ENCODE data around the gene KLF17.
"Not testable (repeated sequence)": the region's sequence is repeated elsewhere in the genome, so short reads cannot be mapped to it uniquely, and the experiment has no call there.

Gene KLF17

GRCh38 chr1:44100183-44100868 is 18.3 kb upstream of the KLF17 start:
- Mint-ChIP-seq H3K9me3 (no peaks in the 10 kb centered on the region), H3K27me3 (no peaks in the 10 kb centered on the region), H3K4me3 (no peak overlapping the region), H3K36me3 (peaks cover 1% of the 10 kb centered on the region), H3K27ac (no peak overlapping the region), H3K4me1 (no peaks in the 10 kb centered on the region)

GRCh38 chr1:44101328-44101727 is 17.3 kb upstream of the KLF17 start:
- Mint-ChIP-seq H3K36me3 (peaks cover 1% of the 10 kb centered on the region), H3K27me3 (peaks cover 4% of the 10 kb centered on the region), H3K9me3 (no peaks in the 10 kb centered on the region), H3K4me3 (no peak overlapping the region), H3K27ac (no peak overlapping the region), H3K4me1 (no peaks in the 10 kb centered on the region)

- Mint-ChIP-seq H3K4me1 (no peaks in the 10 kb centered on the region), H3K27ac (no peak overlapping the region), H3K27me3 (peaks cover 10% of the 10 kb centered on the region), H3K9me3 (no peaks in the 10 kb centered on the region), H3K4me3 (no peak overlapping the region), H3K36me3 (no peaks in the 10 kb centered on the region)
These were observed 15.1 kb upstream of the KLF17 start for GRCh38 chr1:44103270-44104131.

GRCh38 chr1:44105810-44106209 is 12.8 kb upstream of the KLF17 start:
- Mint-ChIP-seq H3K27me3 (peaks cover 12% of the 10 kb centered on the region), H3K4me3 (no peak overlapping the region), H3K9me3 (no peaks in the 10 kb centered on the region), H3K4me1 (no peaks in the 10 kb centered on the region), H3K27ac (no peak overlapping the region), H3K36me3 (no peaks in the 10 kb centered on the region)

- Mint-ChIP-seq H3K4me1 (no peaks in the 10 kb centered on the region), H3K27ac (no peak overlapping the region), H3K4me3 (no peak overlapping the region), H3K36me3 (no peaks in the 10 kb centered on the region), H3K27me3 (peaks cover 12% of the 10 kb centered on the region), H3K9me3 (no peaks in the 10 kb centered on the region)
These were observed 10.4 kb upstream of the KLF17 start for GRCh38 chr1:44108241-44108640.

GRCh38 chr1:44108971-44109370 is 9.7 kb upstream of the KLF17 start:
- H3K27ac Mint-ChIP-seq = no peak overlapping the region
- H3K36me3 Mint-ChIP-seq = no peaks in the 10 kb centered on the region
- H3K9me3 Mint-ChIP-seq = no peaks in the 10 kb centered on the region
- peaks cover 12% of the 10 kb centered on the region for H3K27me3 Mint-ChIP-seq
- H3K4me1 Mint-ChIP-seq = no peaks in the 10 kb centered on the region
- no peak overlapping the region for H3K4me3 Mint-ChIP-seq

- Mint-ChIP-seq H3K36me3 (no peaks in the 10 kb centered on the region), H3K27ac (no peak overlapping the region), H3K27me3 (peaks cover 12% of the 10 kb centered on the region), H3K4me1 (no peaks in the 10 kb centered on the region), H3K4me3 (no peak overlapping the region), H3K9me3 (no peaks in the 10 kb centered on the region)
These were observed 7.7 kb upstream of the KLF17 start for GRCh38 chr1:44110916-44111315.

- peaks cover 5% of the 10 kb centered on the region for H3K27me3 Mint-ChIP-seq
- no peak overlapping the region for H3K27ac Mint-ChIP-seq
These were observed 6.8 kb upstream of the KLF17 start for GRCh38 chr1:44111861-44112260.

GRCh38 chr1:44112486-44112885 is 6.1 kb upstream of the KLF17 start:
- Mint-ChIP-seq H3K36me3 (no peaks in the 10 kb centered on the region), H3K27me3 (peaks cover 5% of the 10 kb centered on the region), H3K9me3 (no peaks in the 10 kb centered on the region), H3K27ac (no peak overlapping the region), H3K4me1 (no peaks in the 10 kb centered on the region), H3K4me3 (no peak overlapping the region)

More at GRCh38 chr1:44111861-44112260, 6.8 kb upstream of the KLF17 start:
- Mint-ChIP-seq H3K9me3 (no peaks in the 10 kb centered on the region), H3K4me3 (no peak overlapping the region), H3K4me1 (no peaks in the 10 kb centered on the region), H3K36me3 (no peaks in the 10 kb centered on the region)

- Mint-ChIP-seq H3K27ac (no peak overlapping the region), H3K9me3 (no peaks in the 10 kb centered on the region), H3K4me3 (no peak overlapping the region), H3K4me1 (no peaks in the 10 kb centered on the region), H3K36me3 (no peaks in the 10 kb centered on the region), H3K27me3 (peaks cover 5% of the 10 kb centered on the region)
These were observed 5.5 kb upstream of the KLF17 start for GRCh38 chr1:44113095-44113609.

GRCh38 chr1:44114098-44114497 is 4.5 kb upstream of the KLF17 start:
- no peaks in the 10 kb centered on the region for H3K27me3 Mint-ChIP-seq
- H3K4me1 Mint-ChIP-seq = no peaks in the 10 kb centered on the region
- H3K27ac Mint-ChIP-seq = no peak overlapping the region
- H3K36me3 Mint-ChIP-seq = no peaks in the 10 kb centered on the region
- H3K9me3 Mint-ChIP-seq = no peaks in the 10 kb centered on the region
- H3K4me3 Mint-ChIP-seq = no peak overlapping the region

- not testable (repeated sequence) for H3K4me1 Mint-ChIP-seq, H3K4me3 Mint-ChIP-seq
These were observed 1.3 kb upstream of the KLF17 start for GRCh38 chr1:44117272-44117671.

GRCh38 chr1:44119525-44119924 is 904 bp downstream of the KLF17 start:
- no peaks in the 10 kb centered on the region for H3K9me3 Mint-ChIP-seq
- no peak overlapping the region for H3K4me3 Mint-ChIP-seq
- peaks cover 5% of the 10 kb centered on the region for H3K27me3 Mint-ChIP-seq
- no peaks in the 10 kb centered on the region for H3K4me1 Mint-ChIP-seq
- H3K27ac Mint-ChIP-seq = no peak overlapping the region
- H3K36me3 Mint-ChIP-seq = no peaks in the 10 kb centered on the region

More at GRCh38 chr1:44117272-44117671, 1.3 kb upstream of the KLF17 start:
- H3K27me3 Mint-ChIP-seq, H3K9me3 Mint-ChIP-seq, H3K27ac Mint-ChIP-seq, H3K36me3 Mint-ChIP-seq: not testable (repeated sequence)

- no peaks in the 10 kb centered on the region for H3K9me3 Mint-ChIP-seq
- no peaks in the 10 kb centered on the region for H3K4me1 Mint-ChIP-seq
- H3K4me3 Mint-ChIP-seq = no peak overlapping the region
- peaks cover 6% of the 10 kb centered on the region for H3K27me3 Mint-ChIP-seq
- H3K36me3 Mint-ChIP-seq = no peaks in the 10 kb centered on the region
- H3K27ac Mint-ChIP-seq = no peak overlapping the region
These were observed 1.9 kb downstream of the KLF17 start for GRCh38 chr1:44120398-44120949.

- H3K4me3 Mint-ChIP-seq = no peak overlapping the region
- no peaks in the 10 kb centered on the region for H3K9me3 Mint-ChIP-seq
- no peak overlapping the region for H3K27ac Mint-ChIP-seq
- H3K4me1 Mint-ChIP-seq = peaks cover 3% of the 10 kb centered on the region
- H3K36me3 Mint-ChIP-seq = no peaks in the 10 kb centered on the region
- H3K27me3 Mint-ChIP-seq = peaks cover 2% of the 10 kb centered on the region
These were observed 11.2 kb downstream of the KLF17 start for GRCh38 chr1:44129616-44130500.

All from activated naive CD4-positive, alpha-beta T cell treated with anti-CD3 and anti-CD28 coated beads, Interleukin-2, amount 50 U/mL, for 24 hours (primary cell).